Myocyte (in vitro differentiated cells): ENCODE data around the gene ADGRG6. TPM values are rescaled to one million over a fixed set of nuclear protein-coding genes. Genes with fewer than 3 reads are reported as not detected.
A peak's percentile ranks its signal among the peaks of the same experiment; 100 is the strongest.
"Not testable (repeated sequence)": the region's sequence is repeated elsewhere in the genome, so short reads cannot be mapped to it uniquely, and the experiment has no call there.

Experiments used
- DNase-seq: peaks from one replicate; pipeline ENCODE4 v3.0.0-alpha.2; 2012; ENCODE audit warnings: low read depth
- polyA plus RNA-seq: library from polyadenylated mRNA; unstranded; fragments of >200 nt; gene quantifications from one replicate; pipeline ENCODE4 v1.2.1, GENCODE V29; 2012; ENCODE audit warnings: missing spikeins
- total RNA-seq: library from RNA; depleted of rRNA; stranded (reverse); fragments of >200 nt; gene quantifications from 2 replicates; pipeline ENCODE4 v1.2.3, GENCODE V29; 2014

The ADGRG6 gene
- 1.2 and 1.4 TPM in 2 replicates for total RNA-seq
- 1.9 TPM for polyA plus RNA-seq

- DNase-seq, result peak; percentile 35
Observed at GRCh38 chr6:142301651-142302391, at the start of gene ADGRG6. Gene ADGRG6 (plus strand): TSS chr6:142302007. CDS start chr6:142302330, 323 bp downstream.

- no peak for DNase-seq
Observed at GRCh38 chr6:142254513-142254912, 47.3 kb upstream of the ADGRG6 start.

GRCh38 chr6:142255785-142256184, 46.0 kb upstream of the ADGRG6 start:
- no peak for DNase-seq

GRCh38 chr6:142258305-142258704, 43.5 kb upstream of the ADGRG6 start:
- no peak for DNase-seq

GRCh38 chr6:142258757-142259156, 43.0 kb upstream of the ADGRG6 start:
- no peak for DNase-seq

- no peak for DNase-seq
Observed at GRCh38 chr6:142260748-142261147, 41.1 kb upstream of the ADGRG6 start.

- DNase-seq, result no peak
Observed at GRCh38 chr6:142262231-142262630, 39.6 kb upstream of the ADGRG6 start.

- DNase-seq, result no peak
Observed at GRCh38 chr6:142265476-142265875, 36.3 kb upstream of the ADGRG6 start.

GRCh38 chr6:142266060-142266459, 35.7 kb upstream of the ADGRG6 start:
- DNase-seq, result no peak

GRCh38 chr6:142271476-142271875, 30.3 kb upstream of the ADGRG6 start:
- no peak for DNase-seq

GRCh38 chr6:142274656-142275055, 27.2 kb upstream of the ADGRG6 start:
- DNase-seq, result no peak

GRCh38 chr6:142275236-142276006, 26.4 kb upstream of the ADGRG6 start:
- no peak for DNase-seq

GRCh38 chr6:142276256-142276655, 25.6 kb upstream of the ADGRG6 start:
- no peak for DNase-seq

- peak; percentile 10 for DNase-seq
Observed at GRCh38 chr6:142279350-142280180, 22.2 kb upstream of the ADGRG6 start.

GRCh38 chr6:142280265-142280664, 21.5 kb upstream of the ADGRG6 start:
- DNase-seq, result no peak

- DNase-seq, result no peak
Observed at GRCh38 chr6:142280927-142281326, 20.9 kb upstream of the ADGRG6 start.

- DNase-seq, result not testable (repeated sequence)
Observed at GRCh38 chr6:142283138-142283537, 18.7 kb upstream of the ADGRG6 start.

GRCh38 chr6:142284419-142284818, 17.4 kb upstream of the ADGRG6 start:
- DNase-seq, result no peak

GRCh38 chr6:142285235-142286087, 16.3 kb upstream of the ADGRG6 start:
- DNase-seq, result no peak

- no peak for DNase-seq
Observed at GRCh38 chr6:142286088-142286409, 15.8 kb upstream of the ADGRG6 start.

- no peak for DNase-seq
Observed at GRCh38 chr6:142289687-142290086, 12.1 kb upstream of the ADGRG6 start.
